GM21447 (cell line): ENCODE data around the gene TRPM3.
"Not testable (repeated sequence)": the region's sequence is repeated elsewhere in the genome, so short reads cannot be mapped to it uniquely, and the experiment has no call there.

ENCODE experiments used
- ATAC-seq: cut with Tn5 transposase; IDR thresholded peaks from one replicate; pipeline ENCODE4 v1.9.1; 2021; ENCODE audit not compliant: unreplicated experiment

TRPM3 gene

DNA sequence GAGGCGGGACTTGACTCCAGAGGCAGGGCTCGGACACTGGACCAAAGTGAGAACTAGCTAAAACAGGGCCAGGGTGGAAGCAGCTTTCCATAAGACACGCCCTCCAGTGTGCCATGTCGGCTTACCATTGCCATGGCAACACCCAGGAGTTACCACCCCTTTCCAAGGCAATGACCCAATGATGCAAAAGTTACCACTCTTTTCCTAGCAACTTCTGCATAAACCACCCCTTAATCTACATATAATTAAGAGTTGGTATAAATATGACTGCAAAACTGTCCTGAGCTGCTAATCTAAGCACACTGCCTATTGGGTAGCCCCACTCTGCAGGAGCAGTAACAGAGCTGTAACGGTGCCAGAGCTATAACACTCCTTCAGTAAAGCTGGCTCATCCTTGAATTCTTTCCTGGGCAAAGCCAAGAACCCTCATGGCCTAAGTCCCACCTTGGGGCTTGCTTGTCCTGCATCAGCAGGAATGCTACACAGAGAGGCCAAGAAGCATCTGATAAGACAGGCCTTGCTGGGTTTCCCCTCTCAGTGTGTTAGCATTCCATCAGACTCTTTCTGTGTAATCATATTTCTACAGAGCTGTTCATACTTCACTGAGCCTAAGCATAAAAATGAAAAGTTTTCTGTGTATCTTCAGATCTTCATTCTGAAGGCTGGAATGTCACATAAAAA lies 444.2 kb downstream of the TRPM3 start:
- ATAC-seq: no peak

DNA sequence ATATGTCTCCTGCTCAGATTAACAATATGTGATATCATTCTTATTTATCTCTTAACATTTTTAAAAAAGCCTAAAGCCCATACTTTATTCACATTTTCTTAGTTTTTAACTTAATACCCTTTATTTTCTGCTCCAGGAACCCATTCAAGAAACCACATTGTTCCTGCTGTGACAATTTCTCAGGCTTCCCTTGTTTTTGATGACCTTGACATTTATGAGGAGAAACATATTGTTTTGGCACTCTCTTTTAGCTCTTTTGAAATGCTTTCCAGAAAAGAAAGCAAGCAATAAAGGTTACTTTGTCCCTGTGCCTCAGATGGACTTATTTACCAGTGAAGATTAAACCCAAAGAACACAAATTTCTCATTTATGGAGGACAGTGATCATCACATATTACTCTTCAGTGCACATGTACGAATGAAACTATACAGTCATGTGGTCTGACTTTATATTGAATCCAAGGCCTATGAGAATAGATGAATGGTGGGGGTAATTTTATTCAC lies 445.5 kb downstream of the TRPM3 start:
- ATAC-seq: no peak

DNA sequence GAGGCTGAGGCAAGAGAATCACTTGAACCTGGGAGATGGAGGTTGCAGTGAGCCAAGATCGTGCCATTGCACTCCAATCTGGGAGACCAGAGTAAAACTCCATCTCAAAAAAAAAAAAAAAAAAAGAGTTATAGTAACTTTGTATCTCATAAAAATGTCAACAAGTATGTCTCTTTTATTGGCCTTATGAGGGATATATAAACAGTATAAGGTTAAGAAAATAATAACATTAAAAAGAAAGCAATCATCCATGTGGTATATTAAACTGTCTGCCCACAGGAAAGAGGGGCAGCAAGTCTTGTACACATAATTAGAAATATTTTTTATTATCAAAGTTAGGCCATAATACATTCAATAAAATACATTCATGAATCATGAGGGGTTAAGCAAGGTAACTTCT lies 447.6 kb downstream of the TRPM3 start:
- no peak for ATAC-seq

DNA sequence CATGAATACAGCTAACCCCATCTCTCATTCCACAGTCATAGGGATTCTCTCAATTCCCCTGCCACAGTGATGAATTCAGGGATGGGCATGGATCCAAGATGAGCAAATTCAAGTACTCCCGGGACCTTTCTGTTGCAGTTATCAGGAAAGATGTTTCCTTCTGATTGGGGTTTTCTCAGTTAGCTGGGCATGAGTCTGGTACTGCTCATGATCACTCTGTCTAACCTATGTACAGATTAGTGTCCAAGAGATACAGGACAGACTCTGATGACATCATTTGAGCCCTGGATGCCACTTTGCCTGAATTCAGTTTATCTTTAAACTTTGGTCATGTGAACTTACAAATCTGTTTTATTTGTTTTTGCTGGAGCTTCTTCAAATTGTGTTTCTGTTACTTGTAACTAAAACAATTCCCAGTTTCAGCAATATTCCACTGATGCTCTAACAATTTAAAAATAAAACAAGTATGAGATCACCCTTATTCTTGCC lies 449.2 kb downstream of the TRPM3 start:
- ATAC-seq: no peak

DNA sequence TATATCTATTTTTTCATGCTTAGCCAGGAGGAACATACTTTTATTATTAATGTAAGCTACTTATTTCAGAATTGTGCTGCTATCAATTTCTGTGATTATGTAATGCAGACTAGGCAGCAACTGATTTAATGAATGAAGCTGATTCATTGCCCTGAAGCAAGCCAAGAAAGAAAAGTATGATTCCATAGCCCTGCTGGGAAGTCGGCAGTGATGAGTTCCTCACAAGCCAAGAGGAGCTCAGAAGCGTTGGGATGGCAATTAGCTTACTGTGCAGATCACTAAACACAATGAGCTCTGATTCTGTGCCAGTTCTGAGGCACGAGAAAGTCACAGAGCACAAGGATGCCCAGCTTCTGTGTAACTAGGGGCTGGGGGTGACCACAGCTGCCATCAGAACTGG lies 452.7 kb downstream of the TRPM3 start:
- no peak for ATAC-seq

DNA sequence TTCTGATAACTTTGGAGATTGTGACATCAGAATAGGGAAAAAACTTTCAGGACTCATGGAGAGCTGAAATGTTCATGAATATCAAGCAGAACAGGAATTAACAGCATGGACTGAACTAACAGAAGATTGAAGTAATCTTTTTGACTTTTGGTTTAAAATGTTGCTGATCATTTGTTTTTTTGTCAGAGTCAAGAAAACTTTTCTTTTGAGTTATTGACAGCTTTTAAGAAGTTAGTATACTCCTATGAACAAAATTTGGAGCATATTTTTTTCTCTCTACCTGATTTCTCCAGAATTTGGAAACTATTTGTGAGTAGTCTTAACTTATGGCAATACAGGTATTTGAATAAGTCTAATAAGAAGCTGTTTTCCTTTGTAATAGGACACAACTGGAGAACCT lies 462.7 kb downstream of the TRPM3 start:
- no peak for ATAC-seq

DNA sequence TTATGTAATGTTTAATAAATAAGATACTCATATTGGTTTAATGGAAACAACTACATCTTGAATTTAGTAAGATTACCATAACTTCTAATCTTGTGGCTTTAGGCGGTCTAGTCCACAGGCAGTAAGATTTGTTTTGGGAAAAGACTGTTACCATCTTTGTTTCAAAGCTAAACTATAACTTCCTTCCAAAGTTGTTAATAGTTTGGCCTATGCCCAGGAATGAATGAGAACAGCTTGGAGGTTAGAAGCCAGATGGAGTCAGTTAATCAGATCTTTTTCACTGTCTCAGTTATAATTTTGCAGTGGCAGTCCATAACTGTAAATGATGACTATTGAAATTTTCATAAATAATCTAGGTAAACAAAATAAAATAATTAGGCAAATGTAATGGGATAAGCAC lies 465.1 kb downstream of the TRPM3 start:
- ATAC-seq: no peak

DNA sequence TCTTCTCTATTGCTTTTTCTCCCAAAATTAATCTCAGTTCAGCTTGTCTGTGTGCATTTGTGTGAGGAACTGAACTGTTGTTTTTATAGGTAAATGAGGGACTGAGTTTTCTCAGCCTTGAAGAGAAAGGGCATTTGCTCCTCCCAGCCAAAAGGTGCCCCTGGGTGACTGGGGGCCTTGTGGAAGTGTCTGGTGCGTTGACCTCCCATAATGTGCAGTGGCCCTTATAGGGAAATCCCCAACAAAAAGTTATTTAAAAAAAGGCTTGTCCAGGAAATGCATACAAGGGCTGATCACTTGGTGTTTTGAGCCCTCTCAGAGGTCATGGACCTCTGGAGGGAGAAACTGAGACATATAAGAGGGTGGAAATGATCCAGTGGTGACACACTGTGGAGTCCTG lies 467.3 kb downstream of the TRPM3 start:
- no peak for ATAC-seq

DNA sequence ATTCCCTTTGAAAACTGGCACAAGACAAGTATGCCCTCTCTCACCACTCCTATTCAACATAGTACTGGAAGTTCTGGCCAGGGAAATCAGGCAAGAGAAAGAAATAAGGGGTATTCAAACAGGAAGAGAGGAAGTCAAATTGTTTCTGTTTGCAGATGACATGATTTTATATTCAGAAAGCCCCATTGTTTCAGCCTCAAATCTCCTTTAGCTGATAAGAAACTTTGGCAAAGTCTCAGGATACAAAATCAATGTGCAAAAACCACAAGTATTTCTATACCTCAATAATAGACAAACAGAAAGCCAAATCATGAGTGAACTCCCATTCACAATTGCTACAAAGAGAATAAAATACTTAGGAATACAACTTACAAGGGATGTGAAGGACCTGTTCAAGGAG lies 476.8 kb downstream of the TRPM3 start:
- ATAC-seq: not testable (repeated sequence)

DNA sequence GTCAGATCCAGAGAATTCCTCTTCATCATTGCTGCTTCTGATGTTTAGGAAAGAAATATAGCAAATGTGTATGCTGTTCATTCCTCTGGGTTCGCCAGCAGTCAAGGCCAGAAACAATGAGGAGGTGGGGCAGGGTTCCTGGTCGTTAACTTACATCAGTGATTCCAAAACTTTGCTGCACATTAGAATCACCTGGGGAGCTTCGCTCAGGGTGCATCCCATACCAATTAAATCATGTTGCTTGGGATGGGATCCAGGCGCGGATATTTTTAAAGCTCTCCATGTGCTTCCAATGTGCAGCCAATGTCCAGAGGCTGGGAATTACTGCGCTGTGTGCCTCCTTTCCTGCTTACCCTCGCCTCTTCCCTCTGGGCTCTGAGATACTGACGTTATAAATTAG lies 479.1 kb downstream of the TRPM3 start:
- no peak for ATAC-seq

DNA sequence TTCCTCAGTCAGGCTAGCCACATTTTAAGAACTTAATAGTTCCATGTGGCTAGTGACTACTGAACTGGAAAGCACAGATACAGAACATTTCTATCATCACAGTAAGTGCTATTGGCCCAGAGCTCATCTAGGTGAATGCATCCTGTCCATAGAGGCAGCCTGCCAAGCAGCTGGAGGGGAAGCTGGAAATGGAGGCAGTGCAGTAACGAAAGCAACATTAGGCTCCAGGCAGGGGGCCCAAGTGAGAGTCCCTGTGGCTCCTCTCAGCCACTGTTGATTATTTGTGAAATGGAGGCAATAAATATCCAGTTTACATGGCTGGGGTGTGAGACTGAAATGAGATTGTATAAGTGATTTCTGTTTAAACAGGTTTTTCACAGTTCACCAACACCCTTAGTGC lies 479.8 kb downstream of the TRPM3 start:
- ATAC-seq: no peak

DNA sequence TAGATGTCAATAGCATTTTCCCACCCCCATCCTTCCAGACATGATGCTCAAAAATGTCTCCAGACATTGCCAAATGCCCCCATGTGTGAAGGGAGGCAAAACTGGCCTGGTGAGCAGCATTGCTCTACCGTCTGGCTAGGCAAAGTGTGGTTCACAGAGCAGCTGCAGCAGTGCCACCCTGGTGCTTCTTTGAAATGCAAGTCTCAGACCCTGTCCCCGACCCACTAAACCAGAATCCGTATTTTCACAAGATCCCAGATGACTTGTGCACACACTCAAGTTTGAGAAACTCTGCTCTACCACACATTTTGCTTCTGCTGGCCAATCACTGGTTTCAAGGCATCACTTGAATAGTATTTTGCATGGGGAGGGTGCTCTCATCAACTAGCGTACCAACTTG lies 480.4 kb downstream of the TRPM3 start:
- no peak for ATAC-seq

DNA sequence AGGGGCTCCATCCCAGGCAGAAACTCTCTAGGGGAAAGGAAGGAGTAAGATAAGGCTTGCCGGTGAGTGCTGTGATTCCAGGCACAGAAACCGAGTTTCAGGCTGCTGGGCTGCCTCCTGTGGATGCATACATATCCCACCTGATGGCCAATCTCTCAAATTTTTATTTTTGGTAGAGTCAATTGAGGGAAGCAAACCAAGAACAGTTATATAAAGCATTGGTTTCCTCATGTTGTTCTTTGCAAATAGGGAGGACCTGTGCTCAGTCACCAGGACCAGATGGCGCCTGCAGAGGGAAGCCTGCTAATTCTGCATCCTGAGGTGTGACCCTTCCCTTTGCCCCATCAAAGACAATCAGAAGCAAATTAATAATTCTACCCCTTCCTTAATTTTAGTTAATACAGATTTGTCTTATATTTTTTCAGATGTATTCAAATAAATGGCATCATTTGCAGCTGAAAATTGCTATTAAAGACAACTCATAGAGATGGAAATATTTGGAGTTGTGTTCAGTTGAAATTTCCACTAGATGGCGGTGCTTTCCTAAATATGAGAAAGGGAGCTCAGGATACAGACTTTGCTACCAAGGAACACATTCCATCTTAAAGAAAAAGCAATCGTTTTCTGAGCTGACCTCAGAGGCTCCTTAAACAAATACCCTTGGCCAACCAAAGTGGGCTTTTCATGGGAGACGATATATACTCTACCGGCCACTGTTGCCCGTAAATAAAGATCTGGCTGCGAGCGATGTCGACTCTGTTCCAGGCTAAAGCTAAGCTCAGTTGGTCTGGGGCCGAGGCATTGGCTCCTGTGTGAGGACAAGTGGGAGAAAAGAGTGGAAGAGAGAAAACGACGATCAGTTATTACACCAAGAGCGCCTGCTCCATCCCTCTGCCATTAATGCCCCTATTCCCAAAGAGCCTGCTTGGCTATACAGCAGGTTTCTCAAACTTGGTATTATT lies 481.3 kb downstream of the TRPM3 start:
- ATAC-seq: no peak

DNA sequence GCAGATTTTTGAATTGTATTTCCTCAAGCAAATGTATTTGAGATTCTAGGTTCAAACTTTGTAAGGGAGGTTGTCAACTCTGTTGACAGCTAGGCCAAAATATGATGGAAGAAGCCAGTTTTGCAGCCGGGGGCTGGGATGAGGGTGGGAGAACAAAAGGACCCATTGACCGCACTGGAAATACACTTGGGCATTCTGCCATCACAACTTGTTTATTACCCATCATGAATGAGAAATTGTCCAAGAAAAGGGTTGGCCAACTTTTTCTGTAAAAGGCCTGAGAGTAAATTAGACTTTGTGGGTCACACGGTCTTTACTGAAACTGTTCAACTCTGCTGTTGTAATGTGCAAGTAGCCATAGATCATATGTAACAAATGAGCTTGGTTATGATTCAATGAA lies 485.6 kb downstream of the TRPM3 start:
- ATAC-seq: no peak

DNA sequence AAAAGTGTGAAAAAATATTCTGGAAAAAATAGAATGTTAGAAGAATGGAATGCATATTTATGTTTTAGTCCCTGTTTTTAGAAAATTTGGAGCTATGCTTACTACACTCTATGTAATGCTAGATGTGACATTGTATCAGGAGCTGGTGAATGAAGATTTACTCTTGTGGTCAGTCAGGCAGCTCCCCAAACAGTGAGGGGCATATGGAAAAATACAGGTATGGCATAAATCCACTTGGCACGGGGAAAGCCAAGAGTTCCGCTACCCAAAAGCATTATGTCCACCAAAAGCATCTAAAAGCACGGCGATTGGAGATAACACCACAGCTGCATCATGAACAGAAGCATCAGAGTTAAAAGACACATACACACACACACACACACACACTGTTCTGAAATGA lies 486.7 kb downstream of the TRPM3 start:
- ATAC-seq: no peak

DNA sequence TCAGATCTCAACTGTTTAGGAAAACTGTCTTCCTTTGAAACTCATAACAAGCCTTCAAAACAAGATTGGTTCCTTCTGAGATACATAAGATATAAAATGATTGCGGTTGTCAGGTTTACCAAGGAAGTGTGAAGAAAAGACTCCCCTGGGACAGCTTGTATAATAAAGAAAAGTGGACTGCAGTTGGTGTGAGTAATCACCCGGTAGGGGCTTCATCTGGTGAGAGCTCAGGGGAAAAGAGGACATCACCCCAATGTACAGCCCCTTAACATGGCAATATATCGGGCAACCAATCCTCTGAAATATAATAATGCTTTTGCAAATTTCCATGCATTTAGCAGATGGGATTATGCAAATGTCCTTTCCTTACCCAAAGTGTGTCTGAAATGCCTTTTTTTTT lies 490.4 kb downstream of the TRPM3 start:
- no peak for ATAC-seq

DNA sequence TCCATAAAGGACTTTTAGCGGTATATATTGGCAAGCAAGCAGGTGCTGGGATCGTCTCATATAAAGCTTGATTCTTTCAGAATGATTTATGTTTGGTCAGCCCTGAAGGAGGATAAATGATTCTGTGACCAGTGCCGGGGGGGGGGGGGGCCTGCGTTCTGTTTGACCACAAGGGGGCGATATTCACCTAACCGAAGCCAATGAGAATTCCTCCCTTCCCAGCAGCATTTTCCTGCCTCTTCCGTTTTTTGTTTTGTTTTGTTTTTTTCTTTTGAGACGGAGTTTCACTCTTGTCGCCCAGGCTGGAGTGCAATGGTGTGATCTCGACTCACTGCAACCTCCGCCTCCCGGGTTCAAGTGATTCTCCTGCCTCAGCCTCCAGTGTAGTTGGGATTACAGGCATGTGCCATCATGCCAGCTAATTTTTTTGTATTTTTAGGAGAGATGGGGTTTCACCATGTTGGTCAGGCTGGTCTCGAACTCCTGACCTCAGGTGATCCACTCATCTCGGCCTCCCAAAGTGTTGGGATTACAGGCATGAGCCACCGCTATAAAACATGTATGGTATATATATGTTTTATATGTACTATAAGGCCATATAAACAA lies 492.2 kb downstream of the TRPM3 start:
- not testable (repeated sequence) for ATAC-seq

DNA sequence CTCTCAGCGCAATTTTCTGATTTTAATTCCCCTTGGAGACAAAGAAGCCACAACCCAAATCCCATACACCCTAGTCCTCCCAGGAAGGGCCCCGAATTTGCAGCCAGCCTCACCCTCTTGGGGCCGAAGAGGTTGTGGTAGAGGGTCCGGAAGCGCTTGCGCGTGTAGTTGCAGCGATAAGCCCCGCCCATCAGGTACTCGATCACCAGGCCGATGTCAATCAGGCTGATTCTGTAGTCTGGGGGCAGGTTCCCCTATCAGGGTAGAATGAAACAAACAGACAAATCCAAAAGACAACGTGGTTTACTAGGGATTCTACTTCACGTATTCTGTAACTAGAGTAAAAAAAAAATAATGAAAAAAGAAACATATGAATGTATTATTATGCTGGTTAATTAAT lies 496.3 kb downstream of the TRPM3 start:
- ATAC-seq: no peak

DNA sequence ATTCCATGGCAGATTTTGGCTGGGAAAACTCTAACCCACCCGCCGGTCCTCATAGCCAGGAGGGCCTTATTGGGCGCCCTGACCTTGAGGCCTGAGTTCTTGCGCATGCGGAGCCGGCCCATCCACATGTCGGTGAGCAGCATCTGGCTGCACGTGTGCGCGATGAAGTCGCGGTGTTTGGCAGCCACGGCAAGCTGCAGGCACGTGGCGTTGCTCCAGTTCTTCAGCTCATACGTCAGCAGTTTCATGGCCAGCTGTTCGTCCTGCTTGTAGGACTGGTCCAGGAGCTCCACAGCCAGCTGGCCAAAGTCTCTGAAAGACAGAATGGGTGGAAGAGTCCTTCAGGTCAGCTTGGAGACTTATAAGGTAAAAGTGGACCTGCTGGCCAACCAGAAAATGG lies 502.6 kb downstream of the TRPM3 start:
- no peak for ATAC-seq

DNA sequence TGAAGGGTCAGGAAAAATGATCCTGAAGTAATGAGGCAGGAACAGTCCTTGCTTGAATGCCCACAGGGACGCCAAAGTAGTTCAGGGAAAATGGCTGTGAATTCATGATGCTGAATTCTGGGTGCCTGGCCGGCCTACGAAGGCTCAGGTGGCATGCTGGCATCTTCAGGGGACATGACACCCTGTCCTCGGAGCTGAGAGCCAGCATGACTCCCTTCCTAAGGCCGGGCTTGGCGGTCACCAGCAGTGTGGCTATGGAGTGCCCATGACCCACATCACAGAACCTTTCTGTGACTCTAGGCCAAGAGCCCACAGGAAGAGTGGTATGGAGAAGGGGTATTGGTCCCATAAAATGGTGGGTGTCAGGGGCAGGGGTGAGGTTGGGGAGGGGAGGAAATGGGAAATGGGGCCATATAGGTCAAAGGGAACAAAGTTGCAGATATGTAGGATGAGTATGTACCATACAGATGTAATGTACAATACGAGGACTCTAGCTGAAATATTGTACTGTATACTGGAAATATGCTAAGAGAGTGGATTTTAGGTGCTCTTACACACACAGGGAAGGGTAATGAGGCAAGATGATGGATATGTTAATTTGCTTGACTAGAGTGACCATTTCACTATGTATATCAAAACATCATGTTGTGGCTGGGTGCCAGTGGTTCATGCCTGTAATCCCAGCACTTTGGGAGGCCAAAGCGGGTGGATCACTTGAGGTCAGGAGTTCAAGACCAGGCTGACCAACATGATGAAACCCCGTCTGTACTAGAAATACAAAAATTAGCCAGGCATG lies 504.2 kb downstream of the TRPM3 start:
- no peak for ATAC-seq
